Measurements from ENCODE around the gene ZNF133. TPM values are rescaled to one million over a fixed set of nuclear protein-coding genes. Genes with fewer than 3 reads are reported as not detected.

ZNF133 gene
- total RNA-seq, 1 experiment from 2014 or later = 22.8 TPM

DNA sequence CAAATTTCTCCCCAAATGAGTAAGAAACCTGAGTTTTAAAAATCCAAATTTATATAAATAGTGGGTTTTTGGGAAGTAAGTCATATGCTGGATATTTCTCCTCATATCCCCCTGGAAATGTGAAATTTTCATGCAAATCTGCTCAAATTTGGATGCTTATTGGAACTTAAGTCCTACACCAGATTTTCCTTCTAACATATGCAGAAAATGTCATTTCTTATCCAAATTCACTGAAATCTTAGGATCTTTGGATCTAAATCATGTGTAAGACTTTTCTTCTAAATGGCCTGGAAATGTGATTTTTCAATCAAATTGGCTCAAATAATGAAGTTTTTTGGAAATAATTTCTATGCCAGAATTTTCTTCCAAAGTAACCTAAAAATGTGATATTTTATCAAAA lies 33.0 kb downstream of the ZNF133 start:
- no peak for DNase-seq
- no peak overlapping the region for H3K4me3 ChIP-seq
- H4K20me1 ChIP-seq (ENCODE audit: insufficient read depth) = no peaks in the 10 kb centered on the region
- H3K9me3 ChIP-seq (ENCODE audit: insufficient read depth, low read depth) = no peaks in the 10 kb centered on the region
- H3F3A ChIP-seq (ENCODE audit: insufficient read depth, low read depth) = no peaks in the 10 kb centered on the region
- H3K79me2 ChIP-seq (ENCODE audit: low read depth) = no peaks in the 10 kb centered on the region
- ChIA-PET POLR2A (ENCODE audit: unreplicated experiment) (interaction anchor here (0.6 kb wide), 1 partner anchor 352 kb away, joined by 4 read pairs; no protein-coding TSS in a partner anchor), CTCF (interaction anchor here (0.6 kb wide), 1 partner anchor 586 kb away, joined by 3 read pairs; no protein-coding TSS in a partner anchor)
- intact Hi-C loops (cut with micrococcal nuclease; ENCODE audit: unreplicated experiment) = no loop called here
- no peaks in the 10 kb centered on the region for H3K4me1 ChIP-seq (replicated peaks; ENCODE audit: insufficient read depth)
- H3K36me3 ChIP-seq (ENCODE audit: low read depth) = no peaks in the 10 kb centered on the region
- no peak overlapping the region for H3K4me2 ChIP-seq
- no peaks in the 10 kb centered on the region; the same call in 1 of the 2 replicates for H3K9me2 ChIP-seq (ENCODE audit: insufficient read depth)
- H2AFZ ChIP-seq = no peak overlapping the region
- BruUV-seq (replicated peaks) = no TSS peak
- no peak overlapping the region for H3K27ac ChIP-seq
- no peaks in the 10 kb centered on the region for H3K27me3 ChIP-seq (ENCODE audit: insufficient read depth, low read depth)
- TF ChIP-seq, protein P1, sequence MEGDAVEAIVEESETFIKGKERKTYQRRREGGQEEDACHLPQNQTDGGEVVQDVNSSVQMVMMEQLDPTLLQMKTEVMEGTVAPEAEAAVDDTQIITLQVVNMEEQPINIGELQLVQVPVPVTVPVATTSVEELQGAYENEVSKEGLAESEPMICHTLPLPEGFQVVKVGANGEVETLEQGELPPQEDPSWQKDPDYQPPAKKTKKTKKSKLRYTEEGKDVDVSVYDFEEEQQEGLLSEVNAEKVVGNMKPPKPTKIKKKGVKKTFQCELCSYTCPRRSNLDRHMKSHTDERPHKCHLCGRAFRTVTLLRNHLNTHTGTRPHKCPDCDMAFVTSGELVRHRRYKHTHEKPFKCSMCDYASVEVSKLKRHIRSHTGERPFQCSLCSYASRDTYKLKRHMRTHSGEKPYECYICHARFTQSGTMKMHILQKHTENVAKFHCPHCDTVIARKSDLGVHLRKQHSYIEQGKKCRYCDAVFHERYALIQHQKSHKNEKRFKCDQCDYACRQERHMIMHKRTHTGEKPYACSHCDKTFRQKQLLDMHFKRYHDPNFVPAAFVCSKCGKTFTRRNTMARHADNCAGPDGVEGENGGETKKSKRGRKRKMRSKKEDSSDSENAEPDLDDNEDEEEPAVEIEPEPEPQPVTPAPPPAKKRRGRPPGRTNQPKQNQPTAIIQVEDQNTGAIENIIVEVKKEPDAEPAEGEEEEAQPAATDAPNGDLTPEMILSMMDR (conservative IDR thresholded peaks at IDR 0.05) = no peak
- no peak for TF ChIP-seq EZH2 (IDR thresholded peaks at IDR 0.05; ENCODE audit: low read depth)

DNA sequence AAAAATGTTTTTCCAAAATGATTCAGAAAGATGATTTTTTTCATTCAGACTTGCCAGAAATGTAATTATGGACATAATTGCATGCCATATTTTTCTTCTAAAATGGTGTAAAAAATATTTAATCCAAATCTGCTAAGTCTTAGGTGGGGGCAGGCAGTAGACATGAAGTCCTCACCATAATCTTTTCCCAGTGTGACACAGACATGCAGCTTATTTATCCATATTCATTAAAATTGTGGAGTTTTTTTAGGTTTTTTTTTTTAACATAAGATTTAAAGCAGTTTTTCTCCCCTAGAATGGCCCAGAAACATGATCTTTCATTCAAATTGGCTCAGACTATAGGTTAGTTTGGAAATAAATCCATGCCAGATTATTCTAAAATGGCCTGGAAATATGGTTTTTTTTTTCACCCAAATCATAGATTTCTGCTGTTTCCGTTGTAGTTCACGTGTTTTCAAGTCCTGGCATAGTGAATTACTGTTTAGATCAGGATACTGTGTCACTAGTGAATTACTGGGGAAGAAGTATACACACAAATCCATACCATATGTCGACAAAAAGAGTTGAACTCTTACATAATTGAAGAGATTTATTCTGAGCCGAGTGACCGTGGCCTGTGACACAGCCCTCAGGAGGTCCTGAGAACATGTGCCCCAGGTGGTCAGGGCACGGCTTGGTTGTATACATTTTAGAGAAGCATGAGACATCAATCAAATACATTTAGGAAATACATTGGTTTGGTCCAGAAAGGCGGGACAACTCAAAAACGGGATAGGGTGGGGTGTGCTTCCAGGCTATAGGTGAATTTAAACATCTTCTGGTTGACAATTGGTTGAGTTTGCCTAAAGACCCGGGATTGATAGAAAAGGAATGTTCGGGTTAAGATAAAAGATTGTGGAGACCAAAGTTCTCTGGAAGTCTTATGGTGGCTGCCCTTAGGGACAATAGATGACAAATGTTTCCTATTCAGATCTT lies 33.9 kb downstream of the ZNF133 start:
- Histone ChIP-seq H3K27ac (no peak overlapping the region), H2AFZ (no peak overlapping the region), H3K4me3 (no peak overlapping the region), H3F3A (ENCODE audit: insufficient read depth, low read depth) (no peaks in the 10 kb centered on the region), H3K79me2 (ENCODE audit: low read depth) (no peaks in the 10 kb centered on the region), H3K27me3 (ENCODE audit: insufficient read depth, low read depth) (no peaks in the 10 kb centered on the region), H3K4me1 (replicated peaks; ENCODE audit: insufficient read depth) (no peaks in the 10 kb centered on the region), H3K4me2 (no peak overlapping the region), H4K20me1 (ENCODE audit: insufficient read depth) (no peaks in the 10 kb centered on the region), H3K9me3 (ENCODE audit: insufficient read depth, low read depth) (no peaks in the 10 kb centered on the region; the same call in 1 of the 2 replicates), H3K9me2 (ENCODE audit: insufficient read depth) (no peaks in the 10 kb centered on the region; the same call in 1 of the 2 replicates), H3K36me3 (ENCODE audit: low read depth) (no peaks in the 10 kb centered on the region)
- CTCF ChIA-PET = interaction anchor here (0.6 kb wide), 1 partner anchor 587 kb away, joined by 3 read pairs; no protein-coding TSS in a partner anchor
- DNase-seq = no peak
- no TSS peak for BruUV-seq (replicated peaks)
- TF ChIP-seq EZH2 (IDR thresholded peaks at IDR 0.05; ENCODE audit: low read depth) = no peak
- TF ChIP-seq, protein P1 (conservative IDR thresholded peaks at IDR 0.05) = no peak
- intact Hi-C loops (cut with micrococcal nuclease; ENCODE audit: unreplicated experiment) = no loop called here
- POLR2A ChIA-PET (ENCODE audit: unreplicated experiment) = interaction anchor here (0.5 kb wide), 1 partner anchor 353 kb away, joined by 3 read pairs; no protein-coding TSS in a partner anchor

DNA sequence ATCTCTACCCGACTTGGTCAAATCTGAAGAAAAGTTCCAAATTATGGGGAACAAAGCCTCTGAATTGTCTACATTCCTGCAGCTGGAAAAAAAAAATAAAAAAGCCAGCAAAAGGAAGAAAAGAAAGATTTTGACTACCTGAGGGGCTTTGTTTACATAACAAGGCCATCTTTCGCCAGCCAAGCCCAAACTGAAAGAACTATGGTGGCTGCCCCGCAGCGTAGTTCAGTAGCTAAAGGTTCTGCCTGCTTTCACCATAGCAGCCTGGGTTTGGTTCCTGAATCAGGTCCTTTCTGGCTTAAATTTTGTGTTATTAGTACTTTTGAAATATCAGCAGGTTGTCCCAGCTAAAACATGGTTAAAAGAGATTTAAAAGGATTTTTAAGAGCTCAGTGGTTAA lies 35.4 kb downstream of the ZNF133 start:
- Histone ChIP-seq H3K27ac (no peak overlapping the region), H3K4me2 (no peak overlapping the region), H3K9me2 (ENCODE audit: insufficient read depth) (peaks cover under 1% of the 10 kb centered on the region; the same call in 1 of the 2 replicates), H3K27me3 (ENCODE audit: insufficient read depth, low read depth) (no peaks in the 10 kb centered on the region), H2AFZ (no peak overlapping the region), H3K79me2 (ENCODE audit: low read depth) (no peaks in the 10 kb centered on the region), H3K36me3 (ENCODE audit: low read depth) (no peaks in the 10 kb centered on the region), H3K9me3 (ENCODE audit: insufficient read depth, low read depth) (no peaks in the 10 kb centered on the region; the same call in 1 of the 2 replicates), H3F3A (ENCODE audit: insufficient read depth, low read depth) (no peaks in the 10 kb centered on the region), H3K4me1 (replicated peaks; ENCODE audit: insufficient read depth) (no peaks in the 10 kb centered on the region), H4K20me1 (ENCODE audit: insufficient read depth) (no peaks in the 10 kb centered on the region), H3K4me3 (no peak overlapping the region)
- no peak for DNase-seq
- TF ChIP-seq, protein P1 (conservative IDR thresholded peaks at IDR 0.05) = no peak
- no peak for TF ChIP-seq EZH2 (IDR thresholded peaks at IDR 0.05; ENCODE audit: low read depth)
- no TSS peak for BruUV-seq (replicated peaks)
- intact Hi-C loops (cut with micrococcal nuclease; ENCODE audit: unreplicated experiment) = no loop called here
- ChIA-PET CTCF (no interaction called here), POLR2A (ENCODE audit: unreplicated experiment) (no interaction called here)

Measured in PC-9 (cell line).